ENCODE measurements around the gene KITLG. TPM values are rescaled to one million over a fixed set of nuclear protein-coding genes. Genes with fewer than 3 reads are reported as not detected.
A peak's percentile ranks its signal among the peaks of the same experiment; 100 is the strongest.
"Not testable (repeated sequence)": the region's sequence is repeated elsewhere in the genome, so short reads cannot be mapped to it uniquely, and the experiment has no call there.

Gene KITLG
- total RNA-seq, 2 donors from 2014 or later = 4.4 to 4.9 TPM

- no peaks in the 10 kb centered on the region for H3K27me3 ChIP-seq
- no peak for DNase-seq
- no peak overlapping the region for H3K27ac ChIP-seq
- no peaks in the 10 kb centered on the region for H3K36me3 ChIP-seq (replicated peaks in 1 of 2; ENCODE audit: insufficient read depth in 1 of 2, low read depth in 2 of 2)
- H3K4me1 ChIP-seq = no peaks in the 10 kb centered on the region
- TF ChIP-seq CTCF (IDR thresholded peaks at IDR 0.05) (no peak), POLR2A (IDR thresholded peaks at IDR 0.05) (no peak)
- 86 to 93% methylated on average over 3 of the region's 3 CpGs for WGBS, 2 donors
- ATAC-seq = no peak
- intact Hi-C loops (cut with DNase I) = no loop called here
- H3K4me3 ChIP-seq = no peak overlapping the region
- H3K9me3 ChIP-seq = no peaks in the 10 kb centered on the region
Measured at GRCh38 chr12:88472775-88473174, 107.5 kb downstream of the KITLG start.

- H3K36me3 ChIP-seq (replicated peaks in 1 of 2; ENCODE audit: insufficient read depth in 1 of 2, low read depth in 2 of 2) = no peaks in the 10 kb centered on the region
- H3K4me1 ChIP-seq = no peaks in the 10 kb centered on the region
- WGBS, 2 donors = 78 to 100% methylated on average over 2 of the region's 2 CpGs
- no peak overlapping the region for H3K4me3 ChIP-seq
- TF ChIP-seq CTCF (IDR thresholded peaks at IDR 0.05) (no peak), POLR2A (IDR thresholded peaks at IDR 0.05) (no peak)
- DNase-seq (no peak), ATAC-seq (no peak)
- intact Hi-C loops (cut with DNase I) = no loop called here
- H3K9me3 ChIP-seq = no peaks in the 10 kb centered on the region
- H3K27me3 ChIP-seq = no peaks in the 10 kb centered on the region
- no peak overlapping the region for H3K27ac ChIP-seq
Measured at GRCh38 chr12:88472248-88472647, 108.0 kb downstream of the KITLG start.

GRCh38 chr12:88471331-88472045 is 108.8 kb downstream of the KITLG start:
- intact Hi-C loops (cut with DNase I) = no loop called here
- DNase-seq (peak in 1 of 4 donors; percentile 13), ATAC-seq (no peak)
- WGBS, 2 donors = 68 to 91% methylated on average over 4 of the region's 4 CpGs
- H3K27ac ChIP-seq = no peak overlapping the region
- no peaks in the 10 kb centered on the region for H3K27me3 ChIP-seq
- no peak for TF ChIP-seq POLR2A (IDR thresholded peaks at IDR 0.05)
- no peak for TF ChIP-seq CTCF (IDR thresholded peaks at IDR 0.05)
- H3K4me3 ChIP-seq = no peak overlapping the region
- H3K9me3 ChIP-seq = no peaks in the 10 kb centered on the region
- no peaks in the 10 kb centered on the region for H3K36me3 ChIP-seq (replicated peaks in 1 of 2; ENCODE audit: insufficient read depth in 1 of 2, low read depth in 2 of 2)
- H3K4me1 ChIP-seq = no peaks in the 10 kb centered on the region

- WGBS, 2 donors = 76 to 87% methylated on average over 1 of the region's 1 CpG
- Histone ChIP-seq H3K27me3 (no peaks in the 10 kb centered on the region), H3K9me3 (no peaks in the 10 kb centered on the region), H3K27ac (no peak overlapping the region), H3K4me1 (no peaks in the 10 kb centered on the region), H3K4me3 (no peak overlapping the region), H3K36me3 (replicated peaks in 1 of 2; ENCODE audit: insufficient read depth in 1 of 2, low read depth in 2 of 2) (no peaks in the 10 kb centered on the region)
- ATAC-seq (no peak), DNase-seq (no peak)
- intact Hi-C loops (cut with DNase I) = no loop called here
- TF ChIP-seq CTCF (IDR thresholded peaks at IDR 0.05) (no peak), POLR2A (IDR thresholded peaks at IDR 0.05) (no peak)
Measured at GRCh38 chr12:88469154-88469553, 111.1 kb downstream of the KITLG start.

- DNase-seq = no peak
Measured at GRCh38 chr12:88468581-88468980, 111.7 kb downstream of the KITLG start.

GRCh38 chr12:88466708-88467107 is 113.6 kb downstream of the KITLG start:
- 90 to 98% methylated on average over 7 to 10 of the region's 10 CpGs for WGBS, 2 donors
- ATAC-seq; H3K4me3 ChIP-seq; H3K27me3 ChIP-seq; intact Hi-C loops (cut with DNase I); DNase-seq; H3K4me1 ChIP-seq; H3K9me3 ChIP-seq; H3K27ac ChIP-seq; H3K36me3 ChIP-seq (replicated peaks in 1 of 2; ENCODE audit: insufficient read depth in 1 of 2, low read depth in 2 of 2): not testable (repeated sequence)

More at GRCh38 chr12:88468581-88468980, 111.7 kb downstream of the KITLG start:
- no peak overlapping the region for H3K27ac ChIP-seq
- intact Hi-C loops (cut with DNase I) = no loop called here
- TF ChIP-seq CTCF (IDR thresholded peaks at IDR 0.05) (no peak), POLR2A (IDR thresholded peaks at IDR 0.05) (no peak)
- no peaks in the 10 kb centered on the region for H3K4me1 ChIP-seq
- no peak for ATAC-seq
- no peaks in the 10 kb centered on the region for H3K36me3 ChIP-seq (replicated peaks in 1 of 2; ENCODE audit: insufficient read depth in 1 of 2, low read depth in 2 of 2)
- H3K4me3 ChIP-seq = no peak overlapping the region
- no peaks in the 10 kb centered on the region for H3K9me3 ChIP-seq
- no peaks in the 10 kb centered on the region for H3K27me3 ChIP-seq
- 78 to 81% methylated on average over 1 of the region's 1 CpG for WGBS, 2 donors
